Measurements from ENCODE around the gene MUSTN1. TPM values are rescaled to one million over a fixed set of nuclear protein-coding genes. Genes with fewer than 3 reads are reported as not detected.

MUSTN1 gene
- total RNA-seq, 2 experiments from 2014 or later = 0.28 to 1.7 TPM

GRCh38 chr3:52880474-52880873 is 45.7 kb upstream of the MUSTN1 start:
- no peaks in the 10 kb centered on the region for H3K79me2 ChIP-seq (ENCODE audit: insufficient read depth, low read depth, low read length)
- H4K20me1 ChIP-seq (ENCODE audit: insufficient read depth, low read length) = no peaks in the 10 kb centered on the region
- H3K27ac ChIP-seq (ENCODE audit: low read depth, low read length, poor library complexity, severe bottlenecking) = no peak overlapping the region
- peaks cover 11% of the 10 kb centered on the region for H3K36me3 ChIP-seq (ENCODE audit: insufficient read depth, low read length)
- H2AFZ ChIP-seq (ENCODE audit: low read length) = no peak overlapping the region
- ChIA-PET CTCF (ENCODE audit: unreplicated experiment) (no interaction called here), POLR2A (no interaction called here)
- H3K9me3 ChIP-seq (ENCODE audit: low read length) = no peaks in the 10 kb centered on the region; the same call in 1 of the 2 replicates
- no peak overlapping the region for H3K4me3 ChIP-seq (ENCODE audit: low read depth, low read length, poor library complexity, severe bottlenecking)
- no TSS peak for BruUV-seq (replicated peaks)
- H3K4me2 ChIP-seq (ENCODE audit: low read length) = no peak overlapping the region
- TF ChIP-seq EZH2phosphoT487 (IDR thresholded peaks at IDR 0.05; ENCODE audit: borderline replicate concordance, low read depth, low read length) (no peak), CTCF (conservative IDR thresholded peaks at IDR 0.05; ENCODE audit: low read length) (no peak)
- no peak for DNase-seq (ENCODE audit: low spot score)
- H3K9me2 ChIP-seq (ENCODE audit: insufficient read depth, low read length) = no peaks in the 10 kb centered on the region
- intact Hi-C loops (cut with micrococcal nuclease; ENCODE audit: unreplicated experiment) = no loop called here
- peaks cover 5% of the 10 kb centered on the region for H3K4me1 ChIP-seq (ENCODE audit: insufficient read depth, low read length, poor library complexity, severe bottlenecking)

GRCh38 chr3:52880047-52880446 is 45.2 kb upstream of the MUSTN1 start:
- H3K9me2 ChIP-seq (ENCODE audit: insufficient read depth, low read length) = no peaks in the 10 kb centered on the region
- no TSS peak for BruUV-seq (replicated peaks)
- no peaks in the 10 kb centered on the region for H4K20me1 ChIP-seq (ENCODE audit: insufficient read depth, low read length)
- no peak overlapping the region for H3K27ac ChIP-seq (ENCODE audit: low read depth, low read length, poor library complexity, severe bottlenecking)
- no peak overlapping the region for H2AFZ ChIP-seq (ENCODE audit: low read length)
- H3K4me3 ChIP-seq (ENCODE audit: low read depth, low read length, poor library complexity, severe bottlenecking) = no peak overlapping the region
- ChIA-PET POLR2A (no interaction called here), CTCF (ENCODE audit: unreplicated experiment) (no interaction called here)
- DNase-seq (ENCODE audit: low spot score) = no peak
- intact Hi-C loops (cut with micrococcal nuclease; ENCODE audit: unreplicated experiment) = no loop called here
- no peak for TF ChIP-seq CTCF (conservative IDR thresholded peaks at IDR 0.05; ENCODE audit: low read length)
- TF ChIP-seq EZH2phosphoT487 (IDR thresholded peaks at IDR 0.05; ENCODE audit: borderline replicate concordance, low read depth, low read length) = no peak
- H3K4me2 ChIP-seq (ENCODE audit: low read length) = no peak overlapping the region
- no peaks in the 10 kb centered on the region; the same call in 1 of the 2 replicates for H3K9me3 ChIP-seq (ENCODE audit: low read length)
- peaks cover 5% of the 10 kb centered on the region for H3K4me1 ChIP-seq (ENCODE audit: insufficient read depth, low read length, poor library complexity, severe bottlenecking)
- peaks cover 7% of the 10 kb centered on the region for H3K36me3 ChIP-seq (ENCODE audit: insufficient read depth, low read length)
- no peaks in the 10 kb centered on the region for H3K79me2 ChIP-seq (ENCODE audit: insufficient read depth, low read depth, low read length)

DNA sequence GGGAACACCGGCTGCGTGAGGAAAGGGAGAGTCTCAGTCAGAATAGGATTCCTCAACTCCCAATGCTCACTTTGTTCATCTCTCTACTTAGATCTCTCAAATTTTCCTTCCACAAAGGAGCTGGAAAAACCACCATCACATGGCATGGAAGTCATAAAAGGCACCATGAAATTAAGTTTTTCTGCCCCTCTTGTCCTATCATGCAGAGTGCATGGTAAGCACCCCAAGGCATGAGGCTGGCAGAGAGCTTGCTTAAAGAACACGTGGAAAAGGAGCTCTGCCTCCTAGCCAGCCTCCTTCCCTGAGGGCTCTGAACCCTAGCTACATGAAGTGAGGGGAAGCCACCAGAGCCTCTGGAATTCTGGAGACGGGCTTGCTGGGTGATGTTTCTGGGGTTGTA is 44.8 kb upstream of the MUSTN1 start:
- no peak for DNase-seq (ENCODE audit: low spot score)
- BruUV-seq (replicated peaks) = no TSS peak
- Histone ChIP-seq H4K20me1 (ENCODE audit: insufficient read depth, low read length) (no peaks in the 10 kb centered on the region), H3K9me2 (ENCODE audit: insufficient read depth, low read length) (no peaks in the 10 kb centered on the region), H3K27ac (ENCODE audit: low read depth, low read length, poor library complexity, severe bottlenecking) (no peak overlapping the region), H3K36me3 (ENCODE audit: insufficient read depth, low read length) (peaks cover 2% of the 10 kb centered on the region), H3K4me3 (ENCODE audit: low read depth, low read length, poor library complexity, severe bottlenecking) (no peak overlapping the region), H3K9me3 (ENCODE audit: low read length) (no peaks in the 10 kb centered on the region; the same call in 1 of the 2 replicates), H2AFZ (ENCODE audit: low read length) (no peak overlapping the region), H3K4me2 (ENCODE audit: low read length) (no peak overlapping the region), H3K79me2 (ENCODE audit: insufficient read depth, low read depth, low read length) (no peaks in the 10 kb centered on the region), H3K4me1 (ENCODE audit: insufficient read depth, low read length, poor library complexity, severe bottlenecking) (peaks cover 5% of the 10 kb centered on the region)
- ChIA-PET CTCF (ENCODE audit: unreplicated experiment) (no interaction called here), POLR2A (interaction anchor here (0.8 kb wide), 1 partner anchor 24 kb away, joined by 3 read pairs; no protein-coding TSS in a partner anchor)
- no peak for TF ChIP-seq EZH2phosphoT487 (IDR thresholded peaks at IDR 0.05; ENCODE audit: borderline replicate concordance, low read depth, low read length)
- no peak for TF ChIP-seq CTCF (conservative IDR thresholded peaks at IDR 0.05; ENCODE audit: low read length)
- intact Hi-C loops (cut with micrococcal nuclease; ENCODE audit: unreplicated experiment) = no loop called here

Measured in OCI-LY7 (cell line).